ENCODE data around the gene TIMM10.

TIMM10 gene

DNA sequence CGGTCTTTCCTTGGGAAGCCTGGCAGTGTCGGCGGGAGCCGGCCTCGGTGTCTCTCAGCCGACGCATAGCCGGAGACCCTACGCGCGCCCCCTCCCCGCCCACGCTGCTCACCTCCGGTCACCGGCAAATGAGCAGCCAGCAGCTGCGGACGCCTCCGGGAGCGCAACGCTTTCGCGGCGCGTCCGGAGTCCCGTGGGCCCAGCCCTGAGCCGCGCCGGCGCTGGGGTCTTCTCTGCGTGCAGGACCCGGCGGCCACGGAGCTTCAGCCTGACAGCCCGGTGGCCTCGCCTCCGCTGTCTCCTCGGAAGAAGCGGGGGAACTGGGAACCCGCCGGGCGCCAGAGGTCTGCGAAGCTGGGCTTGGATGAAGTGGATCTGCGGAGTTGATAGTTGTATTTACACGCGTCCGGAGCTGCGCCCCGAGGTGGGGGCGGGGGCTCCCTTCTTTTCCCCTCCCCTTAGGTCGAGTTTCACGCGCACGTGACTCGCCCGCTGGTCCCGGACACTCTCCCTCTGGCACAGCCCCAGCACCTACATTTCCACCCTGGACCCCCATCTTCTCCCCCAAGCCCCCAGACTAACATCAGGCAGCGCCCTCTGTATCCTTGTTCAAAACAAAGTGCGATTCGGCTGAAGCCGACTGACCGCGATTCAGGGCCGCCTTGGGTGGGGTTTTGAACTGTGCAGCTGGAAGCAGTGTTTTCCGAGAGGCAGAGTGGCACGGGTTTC, 15.1 kb downstream of the TIMM10 start, which contains the start of gene SLC43A1:
Gene SLC43A1, minus strand, starts transcription at position 371 of the 729 bp plus-strand sequence. CDS start 1,591 bp downstream, outside the sequence.
- Histone ChIP-seq H3K14ac (ENCODE audit: low read length in 2 of 2) (peak within 1 kb of the TSS in 1 of 2 experiments; percentile 44), H3K4me1 (ENCODE audit: control insufficient read depth, insufficient read depth, low read depth, low read length) (peaks cover 14% of the 10 kb centered on the region), H4K8ac (ENCODE audit: low read length) (peak within 1 kb of the TSS; percentile 63), H3K23ac (ENCODE audit: low read length in 2 of 2) (peak within 1 kb of the TSS; percentile 41 to 74), H3K9me3 (ENCODE audit: control insufficient read depth, low read length) (no peaks in the 10 kb centered on the region), H3K9ac (ENCODE audit: low read length) (peak within 1 kb of the TSS; percentile 91), H3K79me1 (replicated peaks; ENCODE audit: low read length, poor library complexity, severe bottlenecking) (no peaks in the 10 kb centered on the region), H3K36me3 (ENCODE audit: control insufficient read depth in 1 of 2, insufficient read depth in 2 of 2, low read depth in 1 of 2, low read length in 2 of 2) (no peaks in the 10 kb centered on the region), H2BK5ac (ENCODE audit: low read depth, low read length, poor library complexity, severe bottlenecking) (no peak within 1 kb of the TSS), H2BK12ac (ENCODE audit: low read length in 2 of 2) (peak within 1 kb of the TSS in 1 of 2 experiments; percentile 21), H2BK15ac (ENCODE audit: low read depth, poor library complexity, severe bottlenecking) (no peak within 1 kb of the TSS), H2BK120ac (ENCODE audit: low read depth, low read length) (peak within 1 kb of the TSS; percentile 27), H2AK5ac (ENCODE audit: low read length, severe bottlenecking) (no peak within 1 kb of the TSS), H3K4me3 (ENCODE audit: insufficient read depth in 1 of 2, low read depth in 1 of 2, low read length in 2 of 2) (peak within 1 kb of the TSS; percentile 72 to 84), H3K4me2 (ENCODE audit: low read length, poor library complexity, severe bottlenecking) (peak within 1 kb of the TSS; percentile 99), H3K18ac (ENCODE audit: low read depth in 1 of 2, low read length in 2 of 2) (peak within 1 kb of the TSS; percentile 40 to 69), H2AFZ (ENCODE audit: low read depth, low read length) (peak within 1 kb of the TSS; percentile 43), H4K91ac (ENCODE audit: low read length) (peak within 1 kb of the TSS; percentile 59), H3K27ac (ENCODE audit: low read length, poor library complexity, severe bottlenecking) (no peak within 1 kb of the TSS), H3K27me3 (ENCODE audit: control insufficient read depth in 1 of 2, insufficient read depth in 1 of 2, low read length in 2 of 2) (no peaks in the 10 kb centered on the region), H3K4ac (ENCODE audit: low read depth in 1 of 2, low read length in 2 of 2) (no peak within 1 kb of the TSS)
- DNase-seq: peak; percentile 65
- WGBS: 1% methylated on average over 40 of the region's 66 CpGs

- Histone ChIP-seq H3K18ac (ENCODE audit: low read depth in 1 of 2, low read length in 2 of 2) (peak overlapping the region; percentile 40 to 67), H3K9ac (ENCODE audit: low read length) (peak overlapping the region; percentile 91), H2BK15ac (ENCODE audit: low read depth, poor library complexity, severe bottlenecking) (no peak overlapping the region), H2BK120ac (ENCODE audit: low read depth, low read length) (peak overlapping the region; percentile 27), H3K4me2 (ENCODE audit: low read length, poor library complexity, severe bottlenecking) (peak overlapping the region; percentile 99), H3K36me3 (ENCODE audit: control insufficient read depth in 1 of 2, insufficient read depth in 2 of 2, low read depth in 1 of 2, low read length in 2 of 2) (no peaks in the 10 kb centered on the region), H3K23ac (ENCODE audit: low read length in 2 of 2) (peak overlapping the region in 1 of 2 experiments; percentile 74), H3K4me1 (ENCODE audit: control insufficient read depth, insufficient read depth, low read depth, low read length) (peaks cover 14% of the 10 kb centered on the region), H2AFZ (ENCODE audit: low read depth, low read length) (peak overlapping the region; percentile 43), H3K4ac (ENCODE audit: low read depth in 1 of 2, low read length in 2 of 2) (no peak overlapping the region), H3K14ac (ENCODE audit: low read length in 2 of 2) (peak overlapping the region in 1 of 2 experiments; percentile 44), H2BK12ac (ENCODE audit: low read length in 2 of 2) (peak overlapping the region in 1 of 2 experiments; percentile 15), H3K9me3 (ENCODE audit: control insufficient read depth, low read length) (no peaks in the 10 kb centered on the region), H4K91ac (ENCODE audit: low read length) (no peak overlapping the region), H3K79me1 (replicated peaks; ENCODE audit: low read length, poor library complexity, severe bottlenecking) (no peaks in the 10 kb centered on the region), H3K27ac (ENCODE audit: low read length, poor library complexity, severe bottlenecking) (no peak overlapping the region), H2BK5ac (ENCODE audit: low read depth, low read length, poor library complexity, severe bottlenecking) (no peak overlapping the region), H2AK5ac (ENCODE audit: low read length, severe bottlenecking) (no peak overlapping the region), H3K4me3 (ENCODE audit: insufficient read depth in 1 of 2, low read depth in 1 of 2, low read length in 2 of 2) (peak overlapping the region; percentile 72 to 84), H4K8ac (ENCODE audit: low read length) (peak overlapping the region; percentile 36), H3K27me3 (ENCODE audit: control insufficient read depth in 1 of 2, insufficient read depth in 1 of 2, low read length in 2 of 2) (no peaks in the 10 kb centered on the region)
- DNase-seq: peak; percentile 41
- WGBS: 1% methylated on average over 50 of the region's 57 CpGs
These were observed 15.8 kb downstream of the TIMM10 start for GRCh38 chr11:57514538-57515331.

- H3K4ac ChIP-seq (ENCODE audit: low read depth in 1 of 2, low read length in 2 of 2): no peak overlapping the region
- H3K9me3 ChIP-seq (ENCODE audit: control insufficient read depth, low read length): no peaks in the 10 kb centered on the region
- H4K8ac ChIP-seq (ENCODE audit: low read length): no peak overlapping the region
- no peak overlapping the region for H2BK120ac ChIP-seq (ENCODE audit: low read depth, low read length)
- no peak overlapping the region for H3K23ac ChIP-seq (ENCODE audit: low read length in 2 of 2)
- H3K18ac ChIP-seq (ENCODE audit: low read depth in 1 of 2, low read length in 2 of 2): peak overlapping the region; percentile 37 to 67
- H2AK5ac ChIP-seq (ENCODE audit: low read length, severe bottlenecking): no peak overlapping the region
- H3K4me2 ChIP-seq (ENCODE audit: low read length, poor library complexity, severe bottlenecking): peak overlapping the region; percentile 99
- no peaks in the 10 kb centered on the region for H3K27me3 ChIP-seq (ENCODE audit: control insufficient read depth in 1 of 2, insufficient read depth in 1 of 2, low read length in 2 of 2)
- peak; percentile 39 for DNase-seq
- H3K14ac ChIP-seq (ENCODE audit: low read length in 2 of 2): peak overlapping the region in 1 of 2 experiments; percentile 44
- no peaks in the 10 kb centered on the region for H3K36me3 ChIP-seq (ENCODE audit: control insufficient read depth in 1 of 2, insufficient read depth in 2 of 2, low read depth in 1 of 2, low read length in 2 of 2)
- H3K27ac ChIP-seq (ENCODE audit: low read length, poor library complexity, severe bottlenecking): no peak overlapping the region
- peak overlapping the region; percentile 43 for H2AFZ ChIP-seq (ENCODE audit: low read depth, low read length)
- H2BK5ac ChIP-seq (ENCODE audit: low read depth, low read length, poor library complexity, severe bottlenecking): no peak overlapping the region
- peaks cover 14% of the 10 kb centered on the region for H3K4me1 ChIP-seq (ENCODE audit: control insufficient read depth, insufficient read depth, low read depth, low read length)
- H3K9ac ChIP-seq (ENCODE audit: low read length): peak overlapping the region; percentile 91
- peak overlapping the region in 1 of 2 experiments; percentile 15 for H2BK12ac ChIP-seq (ENCODE audit: low read length in 2 of 2)
- no peak overlapping the region for H4K91ac ChIP-seq (ENCODE audit: low read length)
- peak overlapping the region; percentile 72 to 84 for H3K4me3 ChIP-seq (ENCODE audit: insufficient read depth in 1 of 2, low read depth in 1 of 2, low read length in 2 of 2)
- H2BK15ac ChIP-seq (ENCODE audit: low read depth, poor library complexity, severe bottlenecking): no peak overlapping the region
- H3K79me1 ChIP-seq (replicated peaks; ENCODE audit: low read length, poor library complexity, severe bottlenecking): no peaks in the 10 kb centered on the region
- WGBS: 14% methylated on average over 35 of the region's 35 CpGs
These were observed 16.5 kb downstream of the TIMM10 start for GRCh38 chr11:57513911-57514537.

Data from mesenchymal stem cell (in vitro differentiated cells and primary cell).